Bronchial smooth muscle cell (primary cell): ENCODE data around the gene LYRM1. TPM values are rescaled to one million over a fixed set of nuclear protein-coding genes. Genes with fewer than 3 reads are reported as not detected.

Experiments used
- total RNA-seq: library from RNA; depleted of rRNA; stranded (reverse); fragments of >200 nt; gene quantifications from 2 replicates; pipeline ENCODE4 v1.2.1, GENCODE V29; 2014

Gene LYRM1, protein sequence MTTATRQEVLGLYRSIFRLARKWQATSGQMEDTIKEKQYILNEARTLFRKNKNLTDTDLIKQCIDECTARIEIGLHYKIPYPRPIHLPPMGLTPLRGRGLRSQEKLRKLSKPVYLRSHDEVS
- total RNA-seq, result 53.6 and 78.6 TPM in 2 replicates

DNA sequence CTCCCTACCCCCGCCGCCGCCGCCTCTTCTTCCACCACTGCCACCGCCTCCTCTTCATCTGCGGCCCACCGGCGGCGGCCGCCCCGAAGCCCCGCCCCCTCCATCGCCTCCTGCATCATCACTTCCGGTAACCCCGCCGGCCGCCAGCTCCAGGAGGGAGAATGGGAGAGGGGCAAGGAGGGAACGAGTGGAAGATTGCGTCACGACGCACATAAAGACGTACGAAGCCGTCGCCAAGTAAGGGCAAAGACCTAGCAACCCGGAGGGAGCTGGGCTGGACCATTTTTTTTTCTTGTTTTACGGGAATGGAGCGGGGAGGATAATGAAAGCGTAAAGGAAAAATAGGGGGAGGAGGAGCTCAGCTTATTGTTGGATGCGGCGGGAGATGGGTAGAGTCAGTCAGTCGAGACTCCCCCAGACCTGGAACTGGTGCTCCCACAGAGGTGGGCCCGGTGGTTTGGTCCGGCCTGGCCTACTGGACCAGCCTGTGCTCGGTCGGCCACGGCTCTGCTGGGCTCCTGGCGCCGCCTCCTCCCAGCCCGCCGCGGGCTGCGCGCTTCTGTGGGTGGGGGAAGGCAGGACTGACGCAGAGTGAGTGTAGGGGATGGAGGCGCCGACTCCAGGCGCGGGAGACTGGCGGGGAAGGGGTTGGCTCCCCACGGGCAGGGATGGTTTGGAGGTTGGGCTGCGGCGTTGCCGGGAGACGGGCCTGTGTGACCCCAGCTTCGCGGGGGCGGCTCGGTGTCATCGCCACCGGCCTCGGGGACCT, at the start of gene LYRM1, which contains the start of gene DCUN1D3:
TSS of gene LYRM1 (plus strand) at position 473 of the 769 bp plus-strand sequence. CDS start 14,785 bp downstream, outside the sequence.
TSS of gene DCUN1D3 (minus strand) at position 60 of the 769 bp plus-strand sequence. CDS start 37,820 bp downstream, outside the sequence.

Other genes starting within 250 kb of the LYRM1 start
- not detected in 2 replicates for gene ACSM1, start 203.1 kb upstream of the LYRM1 start, total RNA-seq
- gene THUMPD1, start 159.0 kb upstream of the LYRM1 start, total RNA-seq, result 35.9 and 77.1 TPM in 2 replicates
- gene ACSM3, start 136.8 kb upstream of the LYRM1 start, total RNA-seq, result 0.47 and 0.69 TPM in 2 replicates
- gene ERI2, start 94.3 kb upstream of the LYRM1 start, total RNA-seq, result 13.7 and 20.3 TPM in 2 replicates
- gene REXO5, start 94.2 kb upstream of the LYRM1 start, total RNA-seq, result 5.7 TPM in 2 replicates
- 18.0 and 18.8 TPM in 2 replicates for gene DCUN1D3, start 413 bp upstream of the LYRM1 start, total RNA-seq